ENCODE measurements around the gene ADSL.

DNA sequence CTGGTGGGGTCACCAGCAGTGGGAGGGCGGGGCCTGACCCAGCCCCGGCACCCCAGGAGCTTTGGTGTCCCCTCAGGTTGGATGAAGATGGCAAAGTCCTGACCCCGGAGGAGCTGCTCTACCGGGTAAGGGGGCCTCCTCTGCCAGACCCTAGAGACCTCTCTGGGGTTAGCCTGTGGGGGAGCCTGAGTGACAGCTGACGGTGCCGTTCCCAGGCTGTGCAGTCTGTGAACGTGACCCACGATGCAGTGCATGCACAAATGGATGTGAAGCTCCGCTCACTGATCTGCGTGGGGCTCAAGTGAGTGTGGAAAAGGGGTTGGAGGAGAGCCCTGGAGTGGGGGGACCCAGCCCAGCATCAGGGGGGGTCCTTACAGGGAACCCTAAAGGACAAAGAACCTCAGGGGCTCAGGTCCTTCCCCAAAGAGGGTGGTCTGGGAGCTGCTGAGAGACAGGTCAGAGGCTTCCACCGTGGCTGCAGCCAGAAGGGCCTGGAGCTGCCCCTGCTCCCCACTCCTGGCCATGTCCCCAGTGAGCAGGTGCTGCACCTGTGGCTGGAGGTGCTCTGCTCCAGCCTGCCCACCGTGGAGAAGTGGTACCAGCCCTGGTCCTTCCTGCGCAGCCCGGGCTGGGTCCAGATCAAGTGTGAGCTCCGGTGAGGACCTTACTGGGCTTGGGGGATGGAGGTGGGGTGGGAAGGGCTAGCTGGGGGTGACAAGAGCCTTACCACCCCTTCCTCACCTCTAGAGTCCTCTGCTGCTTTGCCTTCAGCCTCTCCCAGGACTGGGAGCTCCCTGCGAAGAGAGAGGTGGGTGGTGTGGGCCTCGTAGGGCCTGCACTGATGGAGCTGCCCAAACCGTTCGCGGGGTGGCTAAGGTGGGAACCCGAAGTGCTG lies 62.7 kb downstream of the ADSL start:
- TF ChIP-seq CTCF (IDR thresholded peaks at IDR 0.05) (no peak), POLR2A (IDR thresholded peaks at IDR 0.05) (no peak)
